Naive B cell (primary cell): ENCODE data around the gene ARL5B. TPM values are rescaled to one million over a fixed set of nuclear protein-coding genes. Genes with fewer than 3 reads are reported as not detected.

Experiments
- ATAC-seq, 2 donors: fragments of 150-1000 bp; cut with Tn5 transposase; 2 replicates each; pipeline ENCODE4 v1.10.0; 2021; ENCODE audit warnings: low read depth in 2 of 2, mild to moderate bottlenecking in 2 of 2, moderate library complexity in 2 of 2
- DNase-seq: peaks from one replicate; pipeline ENCODE4 v3.0.0; 2022
- H3K27ac Mint-ChIP-seq, 6 donors: one replicate each; pipeline ENCODE4 v1.8.0; 2020 to 2022; ENCODE audit warnings: mild to moderate bottlenecking in 6 of 6, mixed read lengths in 6 of 6, moderate library complexity in 5 of 6, inconsistent platforms in 2 of 6
- H3K27me3 Mint-ChIP-seq, 3 donors: one replicate each; pipeline ENCODE4 v1.8.0; 2021 to 2022; ENCODE audit warnings: mixed read lengths in 3 of 3, mild to moderate bottlenecking in 1 of 3
- H3K36me3 Mint-ChIP-seq, 2 donors: one replicate each; pipeline ENCODE4 v1.8.0; 2020 to 2022; ENCODE audit warnings: mixed read lengths in 2 of 2, inconsistent platforms in 1 of 2, mild to moderate bottlenecking in 1 of 2
- H3K4me1 Mint-ChIP-seq, 3 donors: one replicate each; pipeline ENCODE4 v1.8.0; 2020 to 2022; ENCODE audit warnings: mixed read lengths in 3 of 3, inconsistent platforms in 1 of 3, mild to moderate bottlenecking in 1 of 3, moderate library complexity in 1 of 3
- H3K4me3 Mint-ChIP-seq, 8 donors: one replicate each; pipeline ENCODE4 v1.8.0; 2020 to 2022; ENCODE audit warnings: mild to moderate bottlenecking in 8 of 8, mixed read lengths in 8 of 8, moderate library complexity in 8 of 8, inconsistent platforms in 2 of 8
- H3K9me3 Mint-ChIP-seq, 7 donors: one replicate each; pipeline ENCODE4 v1.8.0; 2020 to 2022; ENCODE audit warnings: mixed read lengths in 7 of 7, mild to moderate bottlenecking in 5 of 7, inconsistent platforms in 2 of 7, moderate library complexity in 1 of 7
- polyA plus RNA-seq, 6 donors: library from polyadenylated mRNA; unstranded; fragments of 300-500 nt; fragmentation: Illumina TruSeq; gene quantifications; one replicate each; pipeline ENCODE4 v1.2.3, GENCODE V29; 2021; ENCODE audit warnings: low read depth in 6 of 6

The ARL5B gene
- polyA plus RNA-seq, 6 donors from 2014 or later, result 1.7 to 4.2 (median 2.1) TPM

DNA sequence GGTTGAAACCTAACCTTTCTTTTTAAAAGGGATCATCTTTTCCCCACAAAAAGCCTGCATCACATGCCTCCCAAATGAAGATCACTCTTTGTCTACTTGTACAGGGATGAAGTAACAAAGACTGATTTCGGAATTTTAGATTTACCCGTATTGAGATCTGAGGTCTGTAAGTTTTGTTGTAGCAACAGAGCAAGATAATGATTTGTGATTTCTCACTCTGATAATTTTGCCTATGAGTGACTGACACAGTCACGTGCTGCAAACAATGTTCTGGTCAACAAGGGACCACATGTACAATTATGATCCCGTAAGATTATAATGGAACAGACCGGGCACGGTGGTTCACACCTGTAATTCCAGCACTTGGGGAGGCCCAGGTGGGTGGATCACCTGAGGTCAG is 31.3 kb downstream of the ARL5B start:
- Mint-ChIP-seq H3K36me3 (no peaks in the 10 kb centered on the region), H3K4me3 (no peak overlapping the region), H3K27me3 (peaks cover 4 to 10% (median 8%) of the 10 kb centered on the region in 3 donors), H3K27ac (no peak overlapping the region), H3K9me3 (peaks cover 0 to 2% (median 0%) of the 10 kb centered on the region in 7 donors), H3K4me1 (no peaks in the 10 kb centered on the region)
- ATAC-seq, result no peak
- DNase-seq, result no peak

DNA sequence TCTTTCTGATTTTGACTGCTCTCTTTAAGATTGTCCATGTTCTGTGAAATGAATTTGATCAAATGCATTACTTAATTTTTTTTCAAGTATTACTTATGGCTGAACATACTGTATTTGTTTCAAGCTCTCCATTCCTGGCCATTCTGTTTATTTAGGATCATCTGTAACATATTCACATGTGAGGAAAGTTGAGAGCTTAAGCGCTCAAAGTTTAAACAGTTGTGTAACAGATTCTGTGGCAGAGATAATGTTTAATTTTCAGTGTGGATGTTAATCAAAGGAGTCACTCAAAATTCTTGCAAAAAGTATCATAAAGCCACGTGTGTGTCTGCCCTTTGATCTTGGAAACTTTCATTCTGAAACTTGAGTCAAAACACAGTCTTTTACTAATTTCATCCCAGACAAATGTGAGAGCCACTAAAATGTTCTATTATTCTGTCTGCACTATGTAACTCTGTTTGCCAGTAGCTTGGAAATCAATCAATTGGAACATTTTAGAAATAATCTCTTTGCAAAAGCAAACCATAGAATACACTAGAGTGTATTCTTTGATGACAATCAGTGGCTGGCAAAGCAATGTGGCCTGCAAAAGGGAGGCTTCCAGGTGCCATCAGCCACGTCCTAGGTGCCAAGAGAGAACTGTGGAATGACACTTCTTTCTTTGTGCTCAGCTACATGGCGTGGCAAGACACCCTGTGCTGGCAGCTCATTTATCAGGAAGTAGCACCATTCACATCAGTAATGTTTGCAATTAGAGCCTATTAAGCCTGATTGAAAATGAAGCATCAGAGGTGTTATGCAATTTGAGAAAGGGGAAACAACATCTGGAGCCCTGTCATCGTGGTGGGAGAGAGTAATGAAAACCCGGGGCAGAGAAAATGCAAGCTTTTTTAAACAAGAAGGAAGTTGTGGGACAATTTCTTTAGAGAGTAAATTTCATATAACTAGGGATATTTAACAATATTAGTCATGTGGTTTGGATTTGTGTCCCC is 40.9 kb downstream of the ARL5B start:
- no peak overlapping the region for H3K4me3 Mint-ChIP-seq
- H3K36me3 Mint-ChIP-seq, result no peaks in the 10 kb centered on the region
- peaks cover 0 to 9% (median 1%) of the 10 kb centered on the region in 7 donors for H3K9me3 Mint-ChIP-seq
- no peaks in the 10 kb centered on the region for H3K27me3 Mint-ChIP-seq
- no peak overlapping the region for H3K27ac Mint-ChIP-seq
- H3K4me1 Mint-ChIP-seq, result no peaks in the 10 kb centered on the region
- DNase-seq (no peak), ATAC-seq (no peak)

DNA sequence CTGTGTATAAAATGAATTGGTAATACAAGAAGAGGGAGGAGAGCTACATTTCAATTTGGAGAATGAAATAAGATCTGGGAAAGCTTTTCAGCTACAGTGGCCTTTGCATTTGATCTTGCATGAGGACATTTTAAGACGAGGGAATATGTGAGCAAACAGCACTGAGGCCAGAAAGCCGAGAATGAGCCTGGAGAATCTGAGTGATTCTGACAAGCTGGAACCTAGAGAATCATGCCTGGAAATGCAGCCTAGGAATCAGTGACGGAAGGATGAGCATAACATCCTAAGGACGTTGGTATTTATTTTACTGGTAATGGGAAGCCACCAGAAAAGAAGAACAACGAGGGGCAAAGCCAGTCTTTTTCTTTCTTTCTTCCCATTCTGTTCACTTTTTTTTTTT is 44.3 kb downstream of the ARL5B start:
- no peak for ATAC-seq

DNA sequence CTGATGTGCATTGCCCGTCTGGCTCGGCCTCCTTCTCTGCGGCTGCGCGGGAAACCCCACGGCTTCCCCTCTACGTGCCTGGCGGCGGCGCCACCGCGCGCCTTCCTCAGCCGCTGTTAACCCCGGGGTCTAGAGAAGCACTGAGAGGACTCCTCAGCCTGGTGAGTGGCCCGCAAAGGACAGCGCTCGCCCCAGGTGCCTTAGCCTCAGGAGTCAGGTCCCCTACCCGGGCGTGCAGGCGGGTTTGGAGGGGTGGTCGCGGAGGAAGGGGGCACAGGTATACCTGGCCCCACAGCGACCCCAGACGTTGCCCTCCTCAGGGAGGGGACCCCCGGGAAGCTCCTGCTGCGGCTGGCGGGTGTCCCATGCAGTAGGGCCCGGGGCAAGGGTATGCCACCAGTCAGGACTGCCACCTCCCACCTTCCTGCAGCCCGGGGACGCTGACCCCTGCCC is 51.0 kb downstream of the ARL5B start:
- Mint-ChIP-seq H3K36me3 (no peaks in the 10 kb centered on the region), H3K27me3 (peaks cover 4 to 15% (median 14%) of the 10 kb centered on the region in 3 donors), H3K9me3 (peaks cover 0 to 5% (median 0%) of the 10 kb centered on the region in 7 donors), H3K27ac (no peak overlapping the region), H3K4me1 (no peaks in the 10 kb centered on the region), H3K4me3 (no peak overlapping the region)
- DNase-seq (no peak), ATAC-seq (no peak)

More for the DNA sequence above, 44.3 kb downstream of the ARL5B start:
- Mint-ChIP-seq H3K4me3 (no peak overlapping the region), H3K27me3 (peaks cover 0 to 8% (median 4%) of the 10 kb centered on the region in 3 donors), H3K27ac (peak overlapping the region in 1 of 6 donors; percentile 50), H3K4me1 (no peaks in the 10 kb centered on the region), H3K9me3 (peaks cover 0 to 4% (median 0%) of the 10 kb centered on the region in 7 donors), H3K36me3 (no peaks in the 10 kb centered on the region)
- DNase-seq, result no peak

DNA sequence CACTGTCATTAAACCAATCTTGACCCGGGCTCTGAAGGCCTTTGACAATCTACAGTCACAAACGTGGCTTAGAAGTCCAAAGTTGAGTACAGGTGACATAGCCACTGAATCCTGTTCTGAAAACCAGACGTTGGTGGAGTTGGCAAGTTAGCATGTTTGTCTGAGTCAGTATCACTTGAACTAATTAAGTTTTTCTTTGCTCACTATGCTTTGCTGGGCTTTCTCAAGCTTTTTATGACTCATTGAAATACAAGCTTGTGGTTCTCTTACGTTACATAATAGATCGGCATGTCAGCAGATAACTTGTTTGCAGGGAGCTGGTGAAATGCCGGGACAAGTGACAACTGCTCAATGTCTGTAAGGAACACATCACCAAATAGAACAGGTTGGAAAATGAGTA is 53.8 kb downstream of the ARL5B start:
- no peaks in the 10 kb centered on the region for H3K4me1 Mint-ChIP-seq
- no peak for DNase-seq
- H3K27me3 Mint-ChIP-seq, result peaks cover 4 to 12% (median 6%) of the 10 kb centered on the region in 3 donors
- ATAC-seq, result no peak
- H3K9me3 Mint-ChIP-seq, result peaks cover 0 to 2% (median 0%) of the 10 kb centered on the region in 7 donors
- H3K27ac Mint-ChIP-seq, result no peak overlapping the region
- no peak overlapping the region for H3K4me3 Mint-ChIP-seq
- H3K36me3 Mint-ChIP-seq, result no peaks in the 10 kb centered on the region

DNA sequence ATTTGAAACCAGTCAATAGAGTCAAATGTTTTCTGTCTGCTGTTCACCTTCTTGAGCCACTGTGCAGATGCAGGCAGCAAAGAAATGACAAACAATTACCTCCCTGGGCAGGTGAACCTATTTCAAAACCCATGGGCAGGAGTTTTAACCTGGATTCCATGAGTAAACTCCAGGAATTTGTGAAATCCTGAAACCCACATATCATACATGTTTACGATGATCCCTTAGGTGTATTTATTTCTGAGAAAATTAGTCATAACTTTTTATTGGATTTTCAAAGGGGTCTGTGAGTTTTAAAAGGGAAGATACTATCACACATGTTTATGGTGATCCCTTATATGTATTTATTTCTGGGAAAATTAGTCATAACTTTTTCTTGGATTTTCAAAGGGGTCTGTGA is 59.8 kb downstream of the ARL5B start:
- peaks cover 12 to 15% (median 14%) of the 10 kb centered on the region in 3 donors for H3K27me3 Mint-ChIP-seq
- H3K9me3 Mint-ChIP-seq, result no peaks in the 10 kb centered on the region
- no peak for ATAC-seq

DNA sequence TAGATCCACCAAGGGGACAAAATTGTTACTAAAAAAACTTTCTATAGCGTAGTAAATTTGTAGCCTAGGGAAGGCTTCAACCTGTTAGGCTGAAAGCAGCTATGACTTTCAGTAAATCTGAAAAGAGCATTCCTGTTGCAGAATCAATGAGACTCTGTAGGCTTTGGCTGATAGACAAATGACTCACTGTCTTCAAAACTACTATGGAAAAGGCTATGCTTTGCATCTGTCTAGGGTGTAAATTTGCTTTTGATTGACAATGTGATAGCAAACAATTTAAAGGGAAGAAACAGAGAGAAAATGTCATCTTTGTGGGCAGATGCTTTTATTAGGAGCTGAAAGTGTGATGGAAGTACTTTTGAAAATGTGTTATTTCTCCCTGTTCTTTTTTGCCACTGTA is 60.6 kb downstream of the ARL5B start:
- no peaks in the 10 kb centered on the region for H3K36me3 Mint-ChIP-seq
- ATAC-seq (no peak), DNase-seq (no peak)
- no peak overlapping the region for H3K4me3 Mint-ChIP-seq
- peaks cover 12 to 15% (median 15%) of the 10 kb centered on the region in 3 donors for H3K27me3 Mint-ChIP-seq
- no peaks in the 10 kb centered on the region for H3K4me1 Mint-ChIP-seq
- no peak overlapping the region for H3K27ac Mint-ChIP-seq
- no peaks in the 10 kb centered on the region for H3K9me3 Mint-ChIP-seq

More for the DNA sequence above, 59.8 kb downstream of the ARL5B start:
- no peaks in the 10 kb centered on the region for H3K36me3 Mint-ChIP-seq
- no peak for DNase-seq
- no peak overlapping the region for H3K27ac Mint-ChIP-seq
- H3K4me1 Mint-ChIP-seq, result no peaks in the 10 kb centered on the region
- no peak overlapping the region for H3K4me3 Mint-ChIP-seq

DNA sequence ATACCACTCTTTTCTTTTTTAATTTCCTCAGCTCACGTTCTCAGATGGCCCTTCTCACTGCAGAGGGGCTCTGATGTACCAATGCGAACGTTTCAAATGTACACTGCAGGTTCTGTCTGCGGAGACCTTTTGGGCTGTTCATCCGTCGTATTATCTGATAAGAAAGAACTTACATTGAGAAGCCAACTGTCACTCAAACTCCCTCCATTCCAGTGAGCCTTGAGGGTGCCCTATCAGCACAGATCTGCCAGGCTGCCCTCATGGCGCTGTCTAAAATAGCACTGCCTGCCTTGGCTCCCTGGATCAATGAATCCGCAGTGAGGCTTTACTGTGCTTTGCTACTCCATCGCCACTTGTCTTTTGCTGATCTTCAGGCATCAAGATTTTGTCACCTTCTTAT is 61.8 kb downstream of the ARL5B start:
- Mint-ChIP-seq H3K27ac (no peak overlapping the region), H3K36me3 (no peaks in the 10 kb centered on the region), H3K4me3 (no peak overlapping the region), H3K27me3 (peaks cover 12 to 15% (median 15%) of the 10 kb centered on the region in 3 donors), H3K9me3 (peaks cover 0 to 2% (median 0%) of the 10 kb centered on the region in 7 donors), H3K4me1 (no peaks in the 10 kb centered on the region)
- no peak for ATAC-seq
- DNase-seq, result no peak

DNA sequence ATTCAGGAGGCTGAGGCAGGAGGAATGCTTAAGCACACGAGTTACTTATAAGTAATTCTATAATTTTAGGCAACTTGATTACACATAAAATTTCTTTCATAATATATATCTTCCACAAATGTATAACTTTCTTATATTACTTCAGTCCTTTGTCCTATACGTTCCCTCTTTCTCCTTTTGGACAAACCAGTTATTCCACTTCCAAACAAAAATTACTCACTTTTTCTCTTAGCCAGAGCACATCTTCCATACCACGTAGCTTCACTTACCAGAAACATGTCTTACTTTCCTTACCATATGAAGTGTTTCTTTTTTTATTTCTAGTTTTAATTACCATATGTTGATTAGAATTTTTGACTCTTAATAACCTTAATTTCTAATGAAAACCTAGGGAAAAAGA is 64.6 kb downstream of the ARL5B start:
- Mint-ChIP-seq H3K27me3 (peaks cover 11 to 15% (median 12%) of the 10 kb centered on the region in 3 donors), H3K9me3 (peaks cover 0 to 3% (median 0%) of the 10 kb centered on the region in 7 donors), H3K27ac (peak overlapping the region in 1 of 6 donors; percentile 41), H3K4me3 (no peak overlapping the region), H3K36me3 (no peaks in the 10 kb centered on the region), H3K4me1 (no peaks in the 10 kb centered on the region)
- ATAC-seq (no peak), DNase-seq (no peak)

Other genes starting within 250 kb of the ARL5B start
- gene NSUN6, start 7.8 kb upstream of the ARL5B start, polyA plus RNA-seq, result 10 to 100 TPM in 1 of 6 donors, 1 to 10 TPM in 5; 4.1 to 11.8 (median 7.8) TPM